Effector memory CD8-positive, alpha-beta T cell (primary cell): ENCODE results near the gene CFAP99.

Experiments used
- ATAC-seq: fragments of 150-1000 bp; cut with Tn5 transposase; replicated peaks from 2 replicates; pipeline ENCODE4 v1.10.0; 2021; ENCODE audit warnings: mild to moderate bottlenecking, moderate library complexity
- DNase-seq, 3 experiments: peaks; one replicate each; pipeline ENCODE4 v3.0.0; 2021
- H3K27ac Mint-ChIP-seq, 2 donors: one replicate each; pipeline ENCODE4 v1.8.0; 2022; ENCODE audit warnings: mild to moderate bottlenecking in 2 of 2, mixed read lengths in 2 of 2, moderate library complexity in 2 of 2
- H3K27me3 Mint-ChIP-seq, 2 donors: one replicate each; pipeline ENCODE4 v1.8.0; 2022; ENCODE audit warnings: mixed read lengths in 2 of 2
- H3K36me3 Mint-ChIP-seq: one replicate; pipeline ENCODE4 v1.8.0; 2022; ENCODE audit warnings: mild to moderate bottlenecking, moderate library complexity, mixed read lengths; ENCODE audit not compliant: insufficient read depth
- H3K4me1 Mint-ChIP-seq, 2 donors: one replicate each; pipeline ENCODE4 v1.8.0; 2022; ENCODE audit warnings: low read depth in 2 of 2, mixed read lengths in 2 of 2
- H3K4me3 Mint-ChIP-seq, 2 donors: one replicate each; pipeline ENCODE4 v1.8.0; 2022; ENCODE audit warnings: mild to moderate bottlenecking in 2 of 2, mixed read lengths in 2 of 2, moderate library complexity in 2 of 2
- H3K9me3 Mint-ChIP-seq, 2 donors: one replicate each; pipeline ENCODE4 v1.8.0; 2022; ENCODE audit warnings: mixed read lengths in 2 of 2

CFAP99 gene

GRCh38 chr4:2408976-2409375 is 9.8 kb upstream of the CFAP99 start:
- ATAC-seq (no peak), DNase-seq (no peak)
- no peak overlapping the region for H3K4me3 Mint-ChIP-seq
- H3K27ac Mint-ChIP-seq, result peak overlapping the region; percentile 77 to 80
- peaks cover 71% of the 10 kb centered on the region for H3K36me3 Mint-ChIP-seq
- H3K4me1 Mint-ChIP-seq, result peaks cover 64 to 67% of the 10 kb centered on the region in 2 donors
- no peaks in the 10 kb centered on the region for H3K27me3 Mint-ChIP-seq
- no peaks in the 10 kb centered on the region for H3K9me3 Mint-ChIP-seq

DNA sequence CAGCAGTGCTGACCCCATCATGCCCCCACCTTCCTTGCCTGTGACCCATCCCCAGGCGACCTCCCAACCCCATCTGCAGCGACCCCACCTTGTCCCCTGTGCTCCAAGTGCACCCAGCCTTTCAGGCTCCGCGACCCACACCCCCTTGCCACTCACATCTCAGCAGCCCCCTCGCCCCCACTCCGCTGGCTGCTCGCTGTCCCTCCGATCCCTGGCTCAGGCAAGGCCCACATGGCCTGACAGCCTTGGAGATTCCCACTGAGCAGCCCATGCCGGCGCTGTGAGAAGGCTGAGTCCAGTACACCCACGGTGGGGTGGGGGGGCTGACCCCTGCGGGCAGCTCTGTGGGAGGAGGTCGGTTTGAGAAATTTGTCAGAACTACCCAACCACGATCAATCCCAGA is 9.4 kb upstream of the CFAP99 start:
- Mint-ChIP-seq H3K27ac (peak overlapping the region; percentile 27 to 77), H3K9me3 (no peaks in the 10 kb centered on the region), H3K27me3 (no peaks in the 10 kb centered on the region), H3K4me3 (no peak overlapping the region), H3K36me3 (peaks cover 71% of the 10 kb centered on the region), H3K4me1 (peaks cover 66 to 67% of the 10 kb centered on the region in 2 donors)
- DNase-seq (no peak), ATAC-seq (no peak)

GRCh38 chr4:2411786-2412510 is 6.8 kb upstream of the CFAP99 start:
- DNase-seq (peak in 1 of 3 experiments; percentile 20), ATAC-seq (no peak)
- Mint-ChIP-seq H3K9me3 (no peaks in the 10 kb centered on the region), H3K4me3 (peak overlapping the region; percentile 86), H3K27me3 (no peaks in the 10 kb centered on the region), H3K27ac (peak overlapping the region; percentile 99), H3K4me1 (peaks cover 75 to 78% of the 10 kb centered on the region in 2 donors), H3K36me3 (peaks cover 68% of the 10 kb centered on the region)

DNA sequence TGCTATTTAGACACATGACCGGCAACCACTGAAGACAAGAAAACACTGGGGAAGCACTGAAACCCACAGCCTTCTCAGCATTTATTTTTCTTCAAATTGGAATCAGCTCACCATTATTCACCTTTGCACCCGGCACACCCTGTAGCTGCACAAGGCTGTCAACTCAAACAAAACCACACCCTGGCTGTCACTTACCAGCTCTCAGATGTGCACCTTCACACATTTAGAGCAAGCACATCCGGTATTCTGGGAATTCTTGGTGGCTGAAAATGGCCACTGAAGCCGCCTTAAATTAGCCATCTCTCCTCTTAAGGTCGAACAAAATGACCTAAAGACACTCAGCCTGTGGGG is 6.2 kb upstream of the CFAP99 start:
- Mint-ChIP-seq H3K36me3 (peaks cover 68% of the 10 kb centered on the region), H3K27ac (peak overlapping the region; percentile 99), H3K4me1 (peaks cover 71 to 76% of the 10 kb centered on the region in 2 donors), H3K4me3 (peak overlapping the region; percentile 86), H3K9me3 (no peaks in the 10 kb centered on the region), H3K27me3 (no peaks in the 10 kb centered on the region)
- DNase-seq (peak in 2 of 3 experiments; percentile 65 to 68), ATAC-seq (peak; percentile 53)

DNA sequence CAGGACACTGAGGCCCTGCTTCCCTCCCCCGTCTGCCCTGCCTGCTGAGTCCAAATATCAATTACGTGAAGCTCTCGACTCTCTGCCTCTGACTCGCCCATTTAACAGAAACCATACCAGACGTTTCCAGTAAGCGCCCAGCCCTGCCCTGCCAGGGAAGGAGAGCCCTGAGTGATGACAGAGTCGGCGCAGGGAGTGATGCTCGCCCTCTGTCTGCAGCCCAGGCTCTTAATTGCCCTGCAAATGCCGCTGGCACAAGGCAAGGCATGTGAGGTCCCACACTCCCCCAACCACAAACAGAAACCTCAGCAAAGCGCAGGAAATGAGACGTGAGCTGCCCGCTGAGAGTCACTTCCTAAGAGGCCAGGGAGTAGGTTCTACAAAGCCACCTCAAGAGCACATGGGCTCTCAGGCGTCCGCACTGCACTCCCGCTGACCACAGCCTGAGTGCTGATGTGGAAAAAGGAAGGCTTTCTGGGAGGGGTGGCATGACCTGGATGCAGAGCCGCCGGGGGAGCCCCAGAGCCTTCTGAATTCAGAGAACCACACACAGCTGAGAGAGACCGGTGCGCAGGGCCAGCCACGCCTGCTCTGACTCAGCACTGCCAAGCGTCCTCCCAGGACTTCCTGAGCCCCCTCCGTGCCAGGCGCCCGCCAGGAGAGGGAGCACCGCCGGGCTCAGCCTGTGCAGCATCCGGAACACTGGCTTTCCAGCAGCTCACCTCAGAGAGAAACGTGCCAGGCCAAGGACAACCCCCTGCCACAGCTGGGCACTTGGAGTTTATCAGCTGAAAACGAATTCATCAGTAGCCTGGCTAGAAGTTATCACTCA is 5.7 kb upstream of the CFAP99 start:
- DNase-seq (peak; percentile 91 to 92 (median 92)), ATAC-seq (peak; percentile 76)
- Mint-ChIP-seq H3K4me1 (peaks cover 65 to 70% of the 10 kb centered on the region in 2 donors), H3K27me3 (no peaks in the 10 kb centered on the region), H3K27ac (peak overlapping the region; percentile 99), H3K9me3 (no peaks in the 10 kb centered on the region), H3K4me3 (peak overlapping the region; percentile 86), H3K36me3 (peaks cover 69% of the 10 kb centered on the region)

- no peak for ATAC-seq
- H3K4me1 Mint-ChIP-seq, result peaks cover 59 to 65% of the 10 kb centered on the region in 2 donors
- no peaks in the 10 kb centered on the region for H3K9me3 Mint-ChIP-seq
- peak overlapping the region; percentile 86 for H3K4me3 Mint-ChIP-seq
- H3K27ac Mint-ChIP-seq, result peak overlapping the region; percentile 99
- DNase-seq, result peak; percentile 35 to 53 (median 38)
- H3K36me3 Mint-ChIP-seq, result peaks cover 63% of the 10 kb centered on the region
- no peaks in the 10 kb centered on the region for H3K27me3 Mint-ChIP-seq
Observed at GRCh38 chr4:2413821-2414610, 4.7 kb upstream of the CFAP99 start.

- DNase-seq, result no peak
- Mint-ChIP-seq H3K36me3 (peaks cover 53% of the 10 kb centered on the region), H3K4me1 (peaks cover 60 to 70% of the 10 kb centered on the region in 2 donors), H3K9me3 (no peaks in the 10 kb centered on the region), H3K27ac (peak overlapping the region in 1 of 2 donors; percentile 41), H3K4me3 (peak overlapping the region; percentile 86 to 88), H3K27me3 (peaks cover 0 to 3% of the 10 kb centered on the region in 2 donors)
- no peak for ATAC-seq
Observed at GRCh38 chr4:2415213-2415612, 3.5 kb upstream of the CFAP99 start.

DNA sequence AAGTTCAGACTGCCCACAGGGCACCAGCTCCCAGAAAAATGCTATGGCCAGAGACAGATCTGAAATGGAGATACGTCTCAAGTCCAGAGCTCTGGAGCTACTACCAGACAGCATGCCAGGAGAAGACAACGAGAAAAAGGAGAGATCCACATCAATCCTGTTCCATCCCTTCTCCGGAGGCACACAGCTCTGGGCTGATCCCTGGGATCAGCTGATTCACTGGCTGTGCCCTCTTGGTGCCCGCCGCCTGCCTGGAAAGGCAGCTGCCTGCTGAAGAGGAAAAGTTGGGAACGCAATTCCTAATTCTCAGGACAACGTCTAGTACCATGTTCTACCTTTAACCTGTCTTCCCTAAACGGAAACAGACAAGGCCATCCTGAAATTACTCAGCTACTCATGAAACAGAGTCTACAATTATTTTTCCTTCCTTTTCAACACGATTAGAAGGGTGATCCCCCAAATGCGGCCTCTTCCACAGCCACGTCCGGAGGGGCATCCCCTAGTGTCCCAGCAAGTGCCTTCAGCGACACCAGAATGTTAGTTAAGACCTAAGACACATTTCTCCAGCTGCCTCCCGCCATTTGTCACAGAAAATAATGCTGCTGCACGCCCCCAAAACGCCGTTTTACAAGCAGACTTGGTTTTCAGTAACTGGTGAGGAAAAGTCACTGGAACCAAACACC is 2.7 kb upstream of the CFAP99 start:
- ATAC-seq (no peak), DNase-seq (no peak)
- Mint-ChIP-seq H3K4me1 (peaks cover 56 to 64% of the 10 kb centered on the region in 2 donors), H3K9me3 (no peaks in the 10 kb centered on the region), H3K4me3 (peak overlapping the region; percentile 86 to 88), H3K36me3 (peaks cover 53% of the 10 kb centered on the region), H3K27ac (peak overlapping the region; percentile 85 to 87), H3K27me3 (peaks cover 0 to 11% of the 10 kb centered on the region in 2 donors)

GRCh38 chr4:2416564-2417225 is 2.1 kb upstream of the CFAP99 start:
- H3K4me3 Mint-ChIP-seq, result peak overlapping the region; percentile 86 to 88

DNA sequence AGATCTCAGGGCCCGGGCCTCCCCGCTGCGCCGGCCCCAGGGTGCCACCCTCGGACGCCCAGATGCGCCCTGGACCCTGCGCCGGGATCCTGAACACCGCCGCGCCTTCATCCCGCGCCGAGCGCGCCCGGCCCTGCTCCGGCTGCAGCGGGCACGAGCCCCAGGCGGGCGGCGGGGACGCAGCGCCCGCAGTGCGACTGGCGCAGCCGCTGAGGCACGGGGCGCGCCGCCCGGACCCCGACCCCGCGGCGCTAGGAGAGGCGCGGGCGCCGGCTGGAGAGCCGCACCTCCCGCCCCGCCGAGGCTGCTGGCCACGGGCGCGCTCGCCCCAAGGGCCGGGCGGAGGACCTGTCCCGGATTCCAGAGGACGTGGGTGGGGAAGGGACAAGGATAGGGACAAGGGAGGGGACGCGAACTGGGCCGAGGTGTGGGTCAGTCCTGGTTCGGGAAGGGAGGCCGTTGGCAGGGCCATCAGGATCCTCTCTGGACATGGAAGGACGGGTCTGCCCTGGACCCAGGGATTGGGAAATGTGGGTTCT is 1.5 kb upstream of the CFAP99 start:
- Mint-ChIP-seq H3K4me3 (peak overlapping the region; percentile 86 to 88), H3K36me3 (peaks cover 51% of the 10 kb centered on the region), H3K27me3 (peaks cover 1 to 12% of the 10 kb centered on the region in 2 donors), H3K27ac (peak overlapping the region; percentile 90 to 93), H3K9me3 (no peaks in the 10 kb centered on the region), H3K4me1 (peaks cover 44 to 51% of the 10 kb centered on the region in 2 donors)
- DNase-seq (peak in 1 of 3 experiments; percentile 15), ATAC-seq (no peak)

More at GRCh38 chr4:2416564-2417225, 2.1 kb upstream of the CFAP99 start:
- peaks cover 53% of the 10 kb centered on the region for H3K36me3 Mint-ChIP-seq
- H3K27ac Mint-ChIP-seq, result peak overlapping the region; percentile 85 to 87
- DNase-seq (peak in 1 of 3 experiments; percentile 21), ATAC-seq (no peak)
- H3K27me3 Mint-ChIP-seq, result peaks cover 0 to 12% of the 10 kb centered on the region in 2 donors
- H3K4me1 Mint-ChIP-seq, result peaks cover 50 to 57% of the 10 kb centered on the region in 2 donors
- no peaks in the 10 kb centered on the region for H3K9me3 Mint-ChIP-seq

DNA sequence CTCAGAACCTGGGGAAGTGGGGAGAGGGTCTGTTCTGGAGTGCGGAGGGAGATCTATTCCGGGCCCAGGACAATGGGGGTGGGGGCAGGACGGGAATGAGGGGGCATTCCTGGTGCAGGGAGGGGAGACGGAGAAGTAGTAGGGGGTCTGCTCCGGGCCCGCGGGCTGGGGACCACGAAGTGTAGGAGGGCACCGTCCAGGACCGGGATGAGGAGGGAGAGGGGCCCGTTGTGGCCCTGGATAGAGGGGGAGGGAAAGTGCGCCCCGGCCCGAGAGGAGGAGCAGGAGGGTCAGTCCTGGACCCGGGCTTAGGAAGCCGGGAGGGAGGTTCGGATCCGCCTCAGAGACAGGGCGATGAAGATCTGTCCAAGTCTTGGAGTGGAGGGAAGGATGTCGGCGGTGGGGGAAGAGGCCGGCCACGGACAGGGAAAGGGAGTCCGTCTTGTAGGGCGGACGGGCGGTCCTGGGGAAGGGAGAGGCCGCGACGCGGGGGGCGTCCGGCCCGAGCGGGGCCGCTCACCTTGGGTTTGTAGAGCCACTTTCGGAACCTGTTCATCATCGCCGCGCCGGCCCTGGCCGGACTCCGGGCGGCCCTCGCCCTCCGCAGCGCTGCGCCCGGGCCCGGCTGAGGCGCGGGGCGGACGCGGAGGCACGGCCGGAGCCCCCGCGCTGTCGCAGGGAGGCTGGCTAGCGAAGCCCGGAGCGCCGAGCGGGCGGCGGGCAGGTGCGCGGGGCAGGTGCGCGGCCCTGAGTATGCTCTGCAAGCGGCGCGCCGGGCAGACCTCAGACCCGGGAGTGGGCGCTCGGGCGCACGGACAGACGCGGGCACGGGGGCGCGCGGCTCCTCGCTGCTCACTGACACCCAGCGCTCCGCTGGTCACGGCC is 748 bp upstream of the CFAP99 start, which contains the start of gene ZFYVE28:
TSS of gene ZFYVE28 (minus strand) at position 881 of the 885 bp plus-strand sequence. CDS start at position 559, 322 bp downstream.
- Mint-ChIP-seq H3K36me3 (peaks cover 44% of the 10 kb centered on the region), H3K4me1 (peaks cover 37 to 44% of the 10 kb centered on the region in 2 donors), H3K4me3 (peak within 1 kb of the TSS; percentile 86 to 88), H3K27me3 (peaks cover 8 to 12% of the 10 kb centered on the region in 2 donors), H3K27ac (peak within 1 kb of the TSS; percentile 93 to 98), H3K9me3 (no peaks in the 10 kb centered on the region)
- ATAC-seq (no peak), DNase-seq (peak in 1 of 3 experiments; percentile 21)
